Activated CD8-positive, alpha-beta memory T cell treated with anti-CD3 and anti-CD28 coated beads, Interleukin-2, amount 10 ng/mL, durations not matched to agents 7 days and 5 days (primary cell): ENCODE measurements around the gene CDC42SE2. TPM values are rescaled to one million over a fixed set of nuclear protein-coding genes. Genes with fewer than 3 reads are reported as not detected.
"Not testable (repeated sequence)": the region's sequence is repeated elsewhere in the genome, so short reads cannot be mapped to it uniquely, and the experiment has no call there.

ENCODE experiments used
- ATAC-seq: fragments of 150-1000 bp; cut with Tn5 transposase; one replicate; pipeline ENCODE4 v1.10.0; 2021; ENCODE audit warnings: moderate library complexity
- CTCF ChIA-PET: fragments of 350-600 bp; sonication (Branson Sonifier 250); formaldehyde crosslinking; loops from one replicate; lab custom pipeline; 2021; ENCODE audit warnings: antibody characterized with exemption; lab: Charles Lee
- DNase-seq: peaks from one replicate; pipeline ENCODE4 v3.0.0-alpha.2; 2020
- H3K27ac Mint-ChIP-seq: one replicate; pipeline ENCODE4 v1.8.0; 2021; ENCODE audit warnings: mild to moderate bottlenecking, mixed read lengths
- H3K27me3 Mint-ChIP-seq: one replicate; pipeline ENCODE4 v1.8.0; 2021; ENCODE audit warnings: mixed read lengths
- H3K36me3 Mint-ChIP-seq: one replicate; pipeline ENCODE4 v1.8.0; 2021; ENCODE audit warnings: mild to moderate bottlenecking, mixed read lengths
- H3K4me1 Mint-ChIP-seq: one replicate; pipeline ENCODE4 v1.8.0; 2021; ENCODE audit warnings: mixed read lengths
- H3K4me3 Mint-ChIP-seq: one replicate; pipeline ENCODE4 v1.8.0; 2021; ENCODE audit warnings: mild to moderate bottlenecking, moderate library complexity, mixed read lengths
- H3K9me3 Mint-ChIP-seq: one replicate; pipeline ENCODE4 v1.8.0; 2022; ENCODE audit warnings: low read depth, mixed read lengths
- total RNA-seq, 2 experiments: library from RNA; stranded (reverse); gene quantifications; one replicate each; pipeline ENCODE4 v1.2.3, GENCODE V29; 2021

CDC42SE2 gene
- total RNA-seq, 2 experiments from 2014 or later = 118 to 149 TPM

DNA sequence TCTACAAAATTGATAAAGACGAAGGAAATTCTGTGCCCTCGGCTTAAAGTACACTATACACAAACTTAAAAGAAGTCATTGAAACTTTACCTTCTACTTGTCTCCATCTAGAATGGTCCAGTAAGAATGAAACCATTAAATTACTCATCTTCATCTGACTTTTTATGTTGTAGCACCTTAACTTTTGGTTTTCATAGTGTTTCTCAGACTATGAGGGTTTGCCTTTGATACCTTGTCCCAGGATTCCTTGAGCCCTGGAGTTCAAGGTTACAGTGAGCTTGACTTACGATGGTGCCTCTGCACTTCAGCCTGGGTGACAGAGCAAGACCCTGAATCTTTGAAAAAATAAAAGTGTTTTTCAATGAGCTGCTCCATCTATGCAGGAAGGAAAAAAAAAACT, 132.2 kb downstream of the CDC42SE2 start:
- Mint-ChIP-seq H3K27ac (peak overlapping the region; percentile 90), H3K36me3 (peaks cover 77% of the 10 kb centered on the region), H3K27me3 (no peaks in the 10 kb centered on the region), H3K4me3 (peak overlapping the region; percentile 23), H3K4me1 (peaks cover 68% of the 10 kb centered on the region), H3K9me3 (peaks cover 4% of the 10 kb centered on the region)
- ATAC-seq (peak; percentile 76), DNase-seq (no peak)
- CTCF ChIA-PET = interaction anchor here (0.8 to 1.9 kb wide), 9 partner anchors 10 to 1253 kb away, joined by 3 to 6 read pairs (median 3); no protein-coding TSS in a partner anchor

DNA sequence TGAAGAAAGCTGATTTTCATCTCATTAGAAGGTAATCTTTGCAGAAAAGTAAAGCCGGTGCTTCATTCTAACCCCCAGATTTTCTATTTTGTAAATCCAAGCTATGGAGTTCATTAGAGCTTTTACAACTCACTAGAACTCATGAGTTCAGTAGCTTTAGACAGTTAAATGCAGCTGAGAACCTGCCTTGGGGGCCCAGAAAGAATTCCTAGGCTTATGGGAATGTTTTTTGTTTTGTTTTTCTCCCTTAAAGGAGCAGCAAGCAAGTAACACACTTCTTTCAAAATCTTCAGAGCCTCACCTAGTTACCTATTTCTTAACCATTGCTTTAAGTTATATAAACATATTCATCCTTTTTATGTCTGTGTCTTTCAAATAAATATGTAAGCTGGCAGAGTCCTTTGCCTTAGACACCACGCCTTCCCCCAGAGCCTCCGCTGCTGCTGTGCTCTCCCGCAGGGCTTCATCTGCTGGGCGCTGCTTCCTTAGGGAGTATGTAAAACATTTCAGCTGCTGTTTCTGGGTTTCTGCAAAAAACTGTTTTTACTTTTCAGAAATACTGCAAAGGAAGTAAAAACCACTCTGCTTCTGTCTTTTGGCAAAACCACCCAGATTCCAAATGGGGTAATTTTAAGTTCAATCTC, 132.9 kb downstream of the CDC42SE2 start:
- Mint-ChIP-seq H3K9me3 (peaks cover 4% of the 10 kb centered on the region), H3K27ac (peak overlapping the region; percentile 90), H3K4me1 (peaks cover 65% of the 10 kb centered on the region), H3K27me3 (no peaks in the 10 kb centered on the region), H3K36me3 (peaks cover 77% of the 10 kb centered on the region), H3K4me3 (no peak overlapping the region)
- ATAC-seq (no peak), DNase-seq (no peak)
- CTCF ChIA-PET = interaction anchor here (0.8 to 1.9 kb wide), 8 partner anchors 9 to 1252 kb away, joined by 3 to 6 read pairs (median 3); no protein-coding TSS in a partner anchor

DNA sequence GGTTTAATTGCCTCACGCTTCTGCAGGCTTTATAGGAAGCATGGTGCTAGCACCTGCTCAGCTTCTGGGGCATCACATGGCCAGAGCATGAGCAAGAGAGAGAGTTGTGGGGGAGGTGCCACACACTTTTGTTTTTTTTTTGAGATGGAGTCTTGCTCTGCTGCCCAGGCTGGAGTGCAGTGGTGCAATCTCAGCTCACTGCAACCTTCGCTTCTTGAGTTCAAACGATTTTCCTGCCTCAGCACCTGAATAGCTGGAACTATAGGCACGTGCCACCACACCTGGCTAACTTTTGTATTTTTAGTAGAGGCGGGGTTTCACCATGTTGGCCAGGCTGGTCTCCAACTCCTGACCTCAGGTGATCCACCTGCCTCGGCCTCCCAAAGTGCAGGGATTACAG, 135.2 kb downstream of the CDC42SE2 start:
- ATAC-seq, H3K27me3 Mint-ChIP-seq, H3K9me3 Mint-ChIP-seq, CTCF ChIA-PET, DNase-seq, H3K4me3 Mint-ChIP-seq: not testable (repeated sequence)
- peaks cover 44% of the 10 kb centered on the region for H3K4me1 Mint-ChIP-seq
- peaks cover 80% of the 10 kb centered on the region for H3K36me3 Mint-ChIP-seq
- peak overlapping the region; percentile 19 for H3K27ac Mint-ChIP-seq

GRCh38 chr5:131400585-131400984, 136.7 kb downstream of the CDC42SE2 start:
- Mint-ChIP-seq H3K4me1 (peaks cover 32% of the 10 kb centered on the region), H3K9me3 (peaks cover 8% of the 10 kb centered on the region), H3K27ac (peak overlapping the region; percentile 8), H3K4me3 (no peak overlapping the region), H3K27me3 (no peaks in the 10 kb centered on the region), H3K36me3 (peaks cover 75% of the 10 kb centered on the region)
- DNase-seq = no peak
- no peak for ATAC-seq
- CTCF ChIA-PET = no interaction called here

DNA sequence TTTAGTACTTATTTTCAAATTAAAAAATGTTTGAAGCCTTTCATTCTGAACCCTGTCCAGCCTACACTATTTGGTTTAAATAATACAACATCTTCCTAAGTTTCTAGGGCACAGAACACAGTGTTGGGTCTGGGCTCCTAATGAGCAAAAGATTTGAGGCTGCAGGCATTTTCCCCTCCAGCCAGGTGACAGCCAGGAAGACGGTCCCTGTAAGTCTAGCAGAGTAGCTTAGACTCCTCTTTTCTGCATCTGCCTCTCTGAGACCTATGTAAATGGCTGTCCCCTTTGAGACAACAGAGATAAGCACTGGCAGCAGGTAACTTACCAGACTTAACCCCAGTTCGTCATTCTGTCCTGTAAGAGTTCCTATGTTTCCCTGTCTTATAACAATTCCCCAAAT, 141.8 kb downstream of the CDC42SE2 start:
- Mint-ChIP-seq H3K4me3 (no peak overlapping the region), H3K9me3 (peaks cover 13% of the 10 kb centered on the region), H3K36me3 (peaks cover 74% of the 10 kb centered on the region), H3K27ac (peak overlapping the region; percentile 15), H3K27me3 (no peaks in the 10 kb centered on the region), H3K4me1 (peaks cover 9% of the 10 kb centered on the region)
- DNase-seq = no peak
- ATAC-seq = no peak
- CTCF ChIA-PET = interaction anchor here (0.9 to 1.7 kb wide), 4 partner anchors 10 to 143 kb away, joined by 3 to 4 read pairs (median 4); no protein-coding TSS in a partner anchor

DNA sequence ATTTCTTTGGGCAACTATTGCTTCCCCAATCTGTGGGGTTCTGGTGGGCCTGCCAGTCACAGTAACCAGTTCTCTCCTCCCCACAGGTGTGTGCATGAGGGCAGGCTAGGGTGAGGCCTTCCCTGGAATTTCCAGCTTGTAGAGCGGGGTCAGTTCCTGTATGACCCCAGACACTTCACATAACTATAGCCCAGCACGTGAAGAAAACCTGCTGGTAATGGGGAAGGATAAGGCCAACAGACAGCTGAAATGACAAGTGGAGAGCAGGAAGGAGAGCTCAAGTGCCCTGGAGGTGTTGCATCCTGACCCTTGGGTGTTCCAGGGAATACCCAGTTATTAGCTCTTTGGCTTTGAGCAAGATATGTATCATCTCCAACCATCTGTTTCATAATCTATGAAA, 142.2 kb downstream of the CDC42SE2 start:
- no peak overlapping the region for H3K4me3 Mint-ChIP-seq
- CTCF ChIA-PET = interaction anchor here (1.0 to 1.7 kb wide), 4 partner anchors 10 to 24 kb away, joined by 3 to 4 read pairs (median 3); no protein-coding TSS in a partner anchor
- no peak for DNase-seq
- no peak overlapping the region for H3K27ac Mint-ChIP-seq
- H3K4me1 Mint-ChIP-seq = peaks cover 6% of the 10 kb centered on the region
- peaks cover 72% of the 10 kb centered on the region for H3K36me3 Mint-ChIP-seq
- no peak for ATAC-seq
- peaks cover 12% of the 10 kb centered on the region for H3K9me3 Mint-ChIP-seq
- H3K27me3 Mint-ChIP-seq = no peaks in the 10 kb centered on the region

DNA sequence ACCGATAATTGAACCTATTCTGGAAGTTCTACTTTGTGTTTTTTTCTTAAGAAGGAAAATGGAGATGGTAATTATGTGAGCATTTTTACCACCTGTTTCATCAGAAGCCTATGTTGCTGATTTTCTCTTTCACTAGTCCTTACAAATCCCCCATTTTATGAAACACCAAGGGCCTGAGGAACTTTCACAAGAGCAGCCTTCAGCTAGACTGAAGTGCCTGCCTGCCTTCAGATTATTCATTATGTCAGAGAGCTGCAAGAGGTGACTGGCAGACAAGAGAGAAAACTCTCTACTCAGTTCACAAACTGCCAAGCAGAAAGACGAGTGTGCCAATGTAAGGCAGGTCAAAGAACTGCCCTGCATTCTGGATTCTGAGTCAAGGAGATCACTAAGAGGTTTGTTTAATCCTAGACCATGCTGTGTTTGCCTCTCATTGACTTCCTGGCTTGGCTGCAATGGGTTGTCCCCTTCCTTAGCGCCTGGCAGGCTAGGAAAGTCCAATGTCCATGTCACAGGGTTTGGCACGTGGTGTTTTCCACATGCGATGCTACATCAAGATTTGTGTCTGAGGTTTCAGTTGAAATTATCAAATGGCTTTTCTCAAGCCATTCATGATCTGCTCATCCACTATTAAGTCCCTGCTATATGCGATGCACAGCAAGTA, 143.3 kb downstream of the CDC42SE2 start:
- Mint-ChIP-seq H3K4me3 (no peak overlapping the region), H3K27ac (no peak overlapping the region)
- no peak for DNase-seq

DNA sequence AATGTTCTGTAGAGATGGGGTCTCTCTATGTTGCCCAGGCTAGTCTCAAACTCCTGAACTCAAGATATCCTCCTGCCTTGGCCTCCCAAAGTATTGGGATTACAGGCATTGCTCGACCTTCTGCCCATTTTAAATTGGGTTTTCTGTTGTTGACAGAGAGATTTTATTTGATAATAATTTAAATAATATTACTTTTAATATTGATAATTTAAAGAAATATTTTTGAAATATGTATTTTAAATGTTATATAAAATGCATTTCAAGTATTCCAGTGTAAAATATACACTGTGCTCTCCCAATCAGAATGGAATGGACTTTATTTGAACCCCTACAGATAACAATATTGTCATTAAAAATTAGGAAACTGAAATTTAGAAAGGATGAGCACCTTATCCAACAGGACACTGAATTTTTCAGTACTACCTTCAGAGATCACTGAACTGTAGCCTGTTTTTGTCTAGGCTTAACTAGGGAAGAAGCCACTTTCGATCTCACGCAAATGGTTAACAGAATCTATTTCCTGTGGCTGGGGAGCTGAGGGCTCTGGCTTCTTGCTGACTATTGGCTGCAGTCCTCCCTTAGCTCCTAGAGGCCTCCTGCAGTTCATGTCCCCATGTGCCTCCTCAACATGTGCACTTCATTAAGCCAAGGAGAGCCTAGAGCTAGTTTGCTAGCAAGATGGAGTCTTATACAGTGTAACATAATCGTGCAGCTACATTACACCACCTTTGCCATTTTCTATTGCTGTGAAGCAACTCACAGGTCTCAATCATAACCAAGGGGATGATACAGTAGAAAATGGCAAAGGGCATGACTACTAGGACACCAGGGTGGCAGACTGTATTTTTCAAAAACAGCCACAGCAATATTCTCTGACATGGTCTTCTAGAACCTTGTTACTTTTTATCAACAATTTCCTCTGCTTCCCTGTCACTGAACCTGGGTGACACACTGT, 150.0 kb downstream of the CDC42SE2 start:
- Mint-ChIP-seq H3K4me1 (peaks cover 38% of the 10 kb centered on the region), H3K9me3 (peaks cover 9% of the 10 kb centered on the region), H3K27ac (peak overlapping the region; percentile 85), H3K36me3 (peaks cover 30% of the 10 kb centered on the region), H3K27me3 (no peaks in the 10 kb centered on the region), H3K4me3 (peak overlapping the region; percentile 41)
- DNase-seq (peak; percentile 79), ATAC-seq (peak; percentile 86)
- CTCF ChIA-PET = interaction anchor here (0.7 to 1.9 kb wide), 8 partner anchors 9 to 266 kb away, joined by 3 to 6 read pairs (median 4); partner anchors contain the start of gene CDC42SE2

More for the DNA sequence above, 143.3 kb downstream of the CDC42SE2 start:
- Mint-ChIP-seq H3K27me3 (no peaks in the 10 kb centered on the region), H3K36me3 (peaks cover 69% of the 10 kb centered on the region), H3K9me3 (peaks cover 10% of the 10 kb centered on the region), H3K4me1 (peaks cover 6% of the 10 kb centered on the region)
- ATAC-seq = no peak
- CTCF ChIA-PET = interaction anchor here (0.7 to 1.2 kb wide), 3 partner anchors 9 to 331 kb away, joined by 3 to 5 read pairs (median 3); no protein-coding TSS in a partner anchor

DNA sequence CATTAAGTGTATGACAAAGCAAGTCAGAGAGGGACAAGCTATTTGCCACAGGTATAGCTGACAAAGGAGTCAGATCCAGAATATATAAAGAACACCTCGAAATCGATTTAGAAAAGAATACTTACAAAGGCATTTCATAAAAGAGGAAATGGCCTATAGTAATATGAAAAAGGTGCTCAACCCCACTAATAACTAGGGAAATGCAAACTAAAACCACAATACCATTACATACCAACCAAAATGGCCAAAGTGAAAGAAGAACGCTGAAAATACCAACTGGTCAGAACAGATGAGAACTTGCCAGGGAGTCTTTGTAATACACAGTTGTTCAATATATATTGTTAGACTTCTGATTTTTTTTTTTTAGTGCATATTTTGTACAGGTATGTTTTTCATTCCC, 152.9 kb downstream of the CDC42SE2 start:
- peak overlapping the region; percentile 69 for H3K4me3 Mint-ChIP-seq
- H3K36me3 Mint-ChIP-seq = peaks cover 18% of the 10 kb centered on the region
- CTCF ChIA-PET = interaction anchor here (0.8 to 1.4 kb wide), 5 partner anchors 9 to 251 kb away, joined by 3 to 6 read pairs (median 3); no protein-coding TSS in a partner anchor
- no peaks in the 10 kb centered on the region for H3K27me3 Mint-ChIP-seq
- DNase-seq (no peak), ATAC-seq (peak; percentile 14)
- H3K4me1 Mint-ChIP-seq = peaks cover 50% of the 10 kb centered on the region
- H3K27ac Mint-ChIP-seq = peak overlapping the region; percentile 85
- H3K9me3 Mint-ChIP-seq = no peaks in the 10 kb centered on the region

DNA sequence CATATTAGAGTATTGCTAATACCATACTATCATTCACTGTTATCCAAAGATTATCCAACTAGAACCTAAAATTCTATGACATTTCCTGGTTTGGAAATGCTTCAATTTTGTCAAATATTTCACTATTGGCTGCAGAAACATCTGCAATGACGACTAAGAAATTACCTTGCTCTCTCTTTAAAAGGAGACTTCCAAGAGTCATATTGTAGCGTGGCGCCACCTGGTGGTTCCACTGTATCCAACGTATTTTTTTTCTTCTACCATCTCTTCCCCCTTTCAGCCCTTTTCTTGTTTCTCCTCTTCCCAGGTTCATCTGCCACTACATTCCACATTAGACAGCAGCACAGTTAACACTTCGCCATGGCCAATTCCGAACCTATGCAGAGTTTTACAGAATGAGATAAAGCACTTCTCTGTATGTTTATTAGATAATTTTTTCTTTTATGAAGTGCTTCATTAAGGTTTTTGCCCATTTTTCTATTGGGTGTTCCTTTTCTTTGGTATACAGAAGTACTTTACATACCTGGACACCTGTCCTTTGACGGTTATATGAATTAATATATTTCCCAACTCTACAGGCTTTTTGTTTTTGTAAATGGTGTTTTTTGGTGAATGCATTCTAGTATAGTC, 153.5 kb downstream of the CDC42SE2 start:
- Mint-ChIP-seq H3K4me3 (peak overlapping the region; percentile 69), H3K27ac (peak overlapping the region; percentile 85), H3K4me1 (peaks cover 50% of the 10 kb centered on the region), H3K27me3 (no peaks in the 10 kb centered on the region), H3K9me3 (no peaks in the 10 kb centered on the region), H3K36me3 (peaks cover 18% of the 10 kb centered on the region)
- ATAC-seq (peak; percentile 51), DNase-seq (peak; percentile 91)
- CTCF ChIA-PET = interaction anchor here (0.9 to 1.4 kb wide), 3 partner anchors 8 to 583 kb away, joined by 3 to 6 read pairs (median 3); no protein-coding TSS in a partner anchor

DNA sequence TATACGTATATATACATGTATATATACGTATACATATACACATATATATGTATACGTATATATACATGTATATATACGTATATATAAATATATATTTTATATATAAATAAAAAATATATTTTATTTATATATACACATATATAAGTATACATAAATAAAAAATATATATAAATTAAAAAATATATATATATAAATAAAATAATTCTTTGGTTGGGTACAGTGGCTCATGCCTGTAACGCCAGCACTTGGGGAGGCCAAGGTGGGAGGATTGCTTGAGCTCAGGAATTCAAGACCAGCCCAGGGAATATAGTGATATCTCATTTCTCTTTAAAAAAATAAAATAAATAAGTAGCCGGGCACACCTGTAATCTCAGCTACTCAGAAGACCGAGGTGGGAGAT, 155.0 kb downstream of the CDC42SE2 start:
- CTCF ChIA-PET = interaction anchor here (1.4 kb wide), 1 partner anchor 13 kb away, joined by 3 read pairs; no protein-coding TSS in a partner anchor
- Mint-ChIP-seq H3K27me3 (no peaks in the 10 kb centered on the region), H3K36me3 (peaks cover 17% of the 10 kb centered on the region), H3K9me3 (no peaks in the 10 kb centered on the region), H3K27ac (no peak overlapping the region), H3K4me3 (no peak overlapping the region), H3K4me1 (peaks cover 41% of the 10 kb centered on the region)
- ATAC-seq (no peak), DNase-seq (no peak)

DNA sequence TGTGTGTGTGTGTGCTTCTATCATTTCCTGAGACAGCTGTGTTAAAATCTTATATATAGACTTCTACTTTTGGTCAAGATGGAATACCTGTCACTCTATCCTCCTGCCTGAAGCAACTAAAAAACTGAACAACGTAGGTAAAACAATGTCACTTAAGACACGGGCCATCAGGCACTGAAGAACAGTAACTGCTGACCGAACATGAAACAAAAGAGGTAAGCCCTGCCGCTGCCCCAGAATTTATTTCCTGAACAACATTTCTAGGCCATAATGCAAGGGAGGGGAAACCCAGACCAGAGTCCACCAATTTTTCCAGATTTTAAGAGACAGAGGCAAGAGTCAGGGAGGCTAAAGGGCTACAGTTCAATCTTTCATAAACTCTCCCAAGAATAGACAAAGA, 156.0 kb downstream of the CDC42SE2 start:
- Mint-ChIP-seq H3K4me1 (peaks cover 32% of the 10 kb centered on the region), H3K4me3 (no peak overlapping the region), H3K27me3 (no peaks in the 10 kb centered on the region), H3K9me3 (no peaks in the 10 kb centered on the region), H3K27ac (peak overlapping the region; percentile 79), H3K36me3 (peaks cover 11% of the 10 kb centered on the region)
- DNase-seq (no peak), ATAC-seq (no peak)
- CTCF ChIA-PET = interaction anchor here (0.7 to 1.4 kb wide), 3 partner anchors 14 to 261 kb away, joined by 3 read pairs; no protein-coding TSS in a partner anchor
